Fibroblast of pulmonary artery (primary cell): ENCODE measurements around the gene TXNDC12.

Experiments
- DNase-seq: peaks from one replicate; pipeline ENCODE4 v3.0.0-alpha.2; 2010; ENCODE audit warnings: low read depth
- H3K4me3 ChIP-seq: replicated peaks from 2 replicates; pipeline ENCODE4 v1.5.1; 2011; ENCODE audit warnings: low read depth, mild to moderate bottlenecking, control low read depth, low read length, moderate library complexity
- TF ChIP-seq, protein P1 (sequence below): IDR thresholded peaks from 2 replicates; pipeline ENCODE4 v1.5.1; 2011; ENCODE audit warnings: mild to moderate bottlenecking, control low read depth, low read length, inconsistent platforms; ENCODE audit errors: missing control alignments

TXNDC12 gene

DNA sequence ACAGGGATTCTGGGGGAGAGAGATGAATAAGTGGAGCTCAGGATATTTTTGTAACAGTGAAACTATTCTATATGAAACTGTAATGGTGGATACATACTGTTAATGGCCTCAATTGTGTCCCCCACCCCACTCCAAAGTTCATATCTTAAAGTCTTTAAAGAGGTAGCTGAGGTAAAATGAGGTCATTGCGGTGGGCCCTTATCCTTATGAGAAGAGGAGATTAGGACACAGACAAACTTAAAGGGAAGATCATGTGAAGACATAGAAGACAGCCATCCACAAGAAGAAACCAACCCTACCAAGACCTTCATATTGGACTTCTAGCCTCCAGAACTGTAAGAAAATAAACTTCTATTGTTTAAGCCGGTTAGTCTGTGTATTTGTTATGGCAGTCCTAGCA is 9.8 kb downstream of the TXNDC12 start:
- TF ChIP-seq, protein P1, sequence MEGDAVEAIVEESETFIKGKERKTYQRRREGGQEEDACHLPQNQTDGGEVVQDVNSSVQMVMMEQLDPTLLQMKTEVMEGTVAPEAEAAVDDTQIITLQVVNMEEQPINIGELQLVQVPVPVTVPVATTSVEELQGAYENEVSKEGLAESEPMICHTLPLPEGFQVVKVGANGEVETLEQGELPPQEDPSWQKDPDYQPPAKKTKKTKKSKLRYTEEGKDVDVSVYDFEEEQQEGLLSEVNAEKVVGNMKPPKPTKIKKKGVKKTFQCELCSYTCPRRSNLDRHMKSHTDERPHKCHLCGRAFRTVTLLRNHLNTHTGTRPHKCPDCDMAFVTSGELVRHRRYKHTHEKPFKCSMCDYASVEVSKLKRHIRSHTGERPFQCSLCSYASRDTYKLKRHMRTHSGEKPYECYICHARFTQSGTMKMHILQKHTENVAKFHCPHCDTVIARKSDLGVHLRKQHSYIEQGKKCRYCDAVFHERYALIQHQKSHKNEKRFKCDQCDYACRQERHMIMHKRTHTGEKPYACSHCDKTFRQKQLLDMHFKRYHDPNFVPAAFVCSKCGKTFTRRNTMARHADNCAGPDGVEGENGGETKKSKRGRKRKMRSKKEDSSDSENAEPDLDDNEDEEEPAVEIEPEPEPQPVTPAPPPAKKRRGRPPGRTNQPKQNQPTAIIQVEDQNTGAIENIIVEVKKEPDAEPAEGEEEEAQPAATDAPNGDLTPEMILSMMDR, result no peak
- no peak overlapping the region for H3K4me3 ChIP-seq
- DNase-seq, result no peak

DNA sequence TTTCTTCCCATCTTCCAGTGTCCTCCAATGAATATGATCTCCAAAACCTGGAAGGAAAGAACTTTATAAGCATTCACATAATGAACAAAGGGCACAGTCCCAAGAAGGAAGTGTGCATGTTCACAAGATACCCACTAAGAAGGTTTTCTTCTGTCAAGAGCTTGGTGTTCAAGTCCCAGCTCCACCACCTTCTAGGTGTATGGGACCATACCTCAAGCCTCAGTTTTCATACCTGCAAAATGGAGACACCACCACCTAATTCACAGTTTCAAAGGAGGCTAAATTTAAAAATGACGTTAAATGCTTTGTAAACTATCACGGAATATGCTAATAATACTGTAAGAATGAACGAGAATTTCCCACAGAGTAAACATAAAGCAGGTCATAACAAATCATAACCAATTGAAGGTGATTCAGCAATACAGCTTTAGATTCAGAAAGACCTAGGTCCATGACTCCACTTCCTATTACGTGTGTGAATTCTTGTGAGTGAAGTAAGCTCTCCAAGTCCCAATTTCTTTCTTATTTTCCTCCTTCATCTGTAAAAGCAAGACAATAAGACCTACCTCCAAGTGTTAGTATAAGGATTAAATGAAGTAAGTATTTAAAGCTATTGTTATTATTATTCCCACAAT is 13.3 kb downstream of the TXNDC12 start:
- TF ChIP-seq, protein P1, result no peak
- H3K4me3 ChIP-seq, result no peak overlapping the region
- DNase-seq, result peak; percentile 17

DNA sequence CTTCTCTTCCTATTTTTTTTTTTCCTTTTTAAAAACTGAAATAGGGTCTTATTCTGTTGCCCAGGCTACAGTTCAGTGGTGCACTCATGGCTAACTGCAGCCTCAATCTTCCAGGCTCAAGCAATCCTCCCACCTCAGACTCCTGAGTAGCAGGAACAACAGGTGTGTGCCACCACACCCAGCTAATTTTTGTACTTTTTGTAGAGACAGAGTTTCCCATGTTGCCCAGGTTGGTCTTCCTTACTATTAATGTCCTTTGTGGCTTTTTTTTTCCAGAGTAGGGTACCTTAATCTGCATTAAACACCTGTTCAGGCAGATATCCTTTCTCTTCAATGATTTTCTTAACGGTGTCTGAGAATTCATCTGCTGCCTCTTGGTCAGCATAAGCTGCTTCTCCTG is 17.1 kb downstream of the TXNDC12 start:
- TF ChIP-seq, protein P1, result no peak
- no peak overlapping the region for H3K4me3 ChIP-seq
- DNase-seq, result no peak

DNA sequence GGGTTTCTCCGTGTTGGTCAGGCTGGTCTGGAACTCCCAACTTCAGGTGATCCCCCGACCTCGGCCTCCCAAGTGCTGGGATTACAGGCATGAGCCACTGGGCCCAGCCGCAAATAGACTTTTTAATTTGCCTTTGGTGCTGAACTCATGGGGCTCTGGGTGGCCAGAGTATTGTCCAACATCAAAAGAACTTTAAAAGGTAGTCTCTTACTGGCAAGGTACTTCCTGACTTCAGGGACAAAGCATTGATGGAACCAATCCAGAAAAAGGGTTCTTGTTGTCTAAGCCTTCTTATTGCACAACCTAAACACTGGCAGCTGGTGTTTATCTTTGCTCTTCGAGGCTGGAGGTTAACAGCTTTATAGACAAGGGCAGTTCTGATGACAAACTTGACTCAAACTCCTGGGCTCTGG is 17.6 kb downstream of the TXNDC12 start:
- TF ChIP-seq, protein P1, result no peak
- peak; percentile 69 for DNase-seq

DNA sequence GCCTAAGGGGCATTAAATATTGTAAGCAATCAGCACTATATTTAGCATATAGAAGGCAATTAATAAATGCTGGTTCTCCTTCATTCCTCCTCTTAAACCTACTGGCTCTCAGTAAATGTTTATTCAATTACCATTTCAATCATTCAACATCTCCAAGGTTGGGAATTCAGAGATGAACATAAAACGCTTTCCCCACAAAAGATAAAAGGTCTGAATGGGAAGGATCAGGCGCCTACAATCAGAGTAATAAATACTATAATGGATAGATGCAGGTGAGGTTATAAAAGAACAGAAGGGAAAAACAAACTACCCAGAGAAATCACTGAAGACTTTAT is 21.0 kb downstream of the TXNDC12 start:
- peak overlapping the region; percentile 91 for H3K4me3 ChIP-seq
- TF ChIP-seq, protein P1, result no peak
- DNase-seq, result no peak

More for the DNA sequence above, 17.6 kb downstream of the TXNDC12 start:
- H3K4me3 ChIP-seq, result no peak overlapping the region

DNA sequence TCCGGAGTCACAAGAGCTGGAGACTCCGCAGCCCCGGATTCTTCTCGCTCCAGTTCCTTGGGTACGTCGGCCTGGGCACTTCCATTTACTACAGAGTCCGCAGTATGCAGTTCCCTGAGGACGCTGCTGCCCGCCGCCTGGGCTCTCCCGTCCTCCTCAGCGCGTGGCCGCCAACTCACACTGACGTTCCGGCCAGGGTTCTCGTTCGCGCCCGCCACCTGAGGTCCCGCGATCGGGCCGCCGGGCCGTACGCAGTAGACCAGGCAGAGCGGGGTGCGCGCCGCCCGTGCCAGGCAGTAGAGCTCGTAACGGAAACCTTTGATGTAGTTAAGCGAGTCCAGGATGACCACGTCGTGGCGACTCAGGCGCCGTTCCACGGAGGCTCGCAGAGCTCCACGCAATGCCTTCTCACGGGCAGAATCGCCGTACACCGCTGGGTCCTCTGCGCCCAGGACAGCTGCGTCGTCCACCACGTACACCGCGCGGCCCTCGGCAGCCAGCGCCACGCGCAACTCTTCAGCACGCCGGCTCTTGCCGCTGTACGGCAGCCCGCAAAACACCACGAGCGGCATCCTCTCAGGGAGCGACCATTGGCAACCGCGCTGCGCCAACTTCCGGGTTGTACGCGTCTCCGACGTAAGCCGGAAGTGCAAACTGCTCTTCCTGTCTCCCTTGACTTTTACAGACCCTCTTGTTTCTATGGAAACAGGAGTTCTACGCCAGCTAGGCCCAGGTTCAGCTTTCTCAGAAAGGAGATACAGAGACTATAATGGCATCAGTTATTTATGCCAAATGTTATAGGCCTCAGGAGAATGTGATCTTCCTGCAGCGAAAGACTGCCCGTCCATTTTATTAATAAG is 21.6 kb downstream of the TXNDC12 start, which contains the start of gene KTI12:
TSS of gene KTI12 (minus strand) at position 621 of the 860 bp plus-strand sequence. CDS start at position 572, 49 bp downstream.
- TF ChIP-seq, protein P1, result no peak
- DNase-seq, result peak; percentile 94
- H3K4me3 ChIP-seq, result peak within 1 kb of the TSS; percentile 91
